Measurements from ENCODE around the gene C14orf39.

Gene C14orf39

GRCh38 chr14:60396718-60397343, 89.0 kb downstream of the C14orf39 start:
- H3K27me3 Mint-ChIP-seq, result peaks cover 10% of the 10 kb centered on the region
- no peak overlapping the region for H3K4me3 Mint-ChIP-seq
- H3K36me3 Mint-ChIP-seq, result no peaks in the 10 kb centered on the region
- H3K9me3 Mint-ChIP-seq, result peaks cover 9% of the 10 kb centered on the region
- no peak overlapping the region for H3K27ac Mint-ChIP-seq
- no peak for ATAC-seq
- no peaks in the 10 kb centered on the region for H3K4me1 Mint-ChIP-seq

Measured in stimulated activated memory B cell treated with anti-CD40 and anti-IgM and Interleukin-4, amounts not matched to agents 10 μg/mL and 1 μg/mL and 100 μg/mL, for 72 hours (primary cell).